A673 (cell line): ENCODE results near the gene BTRC.

ENCODE experiments used
- EZH2 ChIP-seq: fragments of 200-600 bp; sonication (generic); IDR thresholded peaks from 2 replicates; pipeline ENCODE4 v1.6.1; 2017; ENCODE audit warnings: borderline replicate concordance, low read depth, mild to moderate bottlenecking, mixed read lengths, antibody characterized with exemption, low read length; ENCODE audit not compliant: poor library complexity, severe bottlenecking
- TF ChIP-seq, protein P1 (sequence below): fragments of 300-800, 200-600 bp; sonication (generic); conservative IDR thresholded peaks from 2 replicates; pipeline ENCODE4 v1.5.1; 2017; ENCODE audit warnings: low read depth, mild to moderate bottlenecking, antibody characterized with exemption, low read length, moderate library complexity, mixed read lengths

DNA sequence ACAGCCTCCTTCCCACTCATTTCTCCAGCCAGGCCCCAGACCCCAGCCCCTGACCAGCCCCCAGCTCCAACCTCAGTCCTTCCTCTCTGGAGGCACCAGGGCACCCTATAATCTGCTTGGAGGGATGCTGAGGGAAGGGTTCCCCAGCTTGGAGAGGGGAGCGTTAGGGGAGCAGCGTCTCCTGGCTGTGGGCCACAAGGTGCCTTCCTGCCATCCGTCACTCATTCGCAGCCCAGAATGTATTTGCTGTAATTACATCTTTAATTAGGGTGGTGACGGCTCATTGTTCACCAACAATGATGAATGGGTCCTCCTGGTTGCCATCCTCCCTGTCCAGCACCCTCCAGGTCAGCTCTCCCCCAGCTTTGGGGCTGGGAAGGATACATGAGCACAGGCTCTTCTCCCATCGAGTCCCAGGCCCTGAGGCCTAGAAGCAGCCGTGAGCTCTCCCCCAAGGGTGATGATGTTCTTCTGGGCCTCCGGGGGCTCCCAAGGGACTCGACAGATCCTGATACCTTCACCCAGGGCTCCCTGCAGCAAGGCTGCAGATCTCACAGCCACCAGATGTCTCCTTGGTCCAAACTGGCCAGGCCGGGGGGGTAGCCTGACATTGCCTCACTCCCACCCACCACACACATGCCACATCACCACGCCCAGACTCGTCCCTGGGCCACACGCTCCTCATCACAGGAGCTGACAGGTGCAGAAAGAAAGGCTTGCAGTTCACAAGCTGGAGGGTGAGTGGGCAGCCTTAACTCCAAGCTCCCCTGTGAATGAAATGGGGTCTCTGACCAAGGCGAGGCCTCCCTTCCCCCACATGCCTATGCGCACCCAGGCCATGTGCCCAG is 207.3 kb downstream of the BTRC start:
- no peak for TF ChIP-seq EZH2
- TF ChIP-seq, protein P1, sequence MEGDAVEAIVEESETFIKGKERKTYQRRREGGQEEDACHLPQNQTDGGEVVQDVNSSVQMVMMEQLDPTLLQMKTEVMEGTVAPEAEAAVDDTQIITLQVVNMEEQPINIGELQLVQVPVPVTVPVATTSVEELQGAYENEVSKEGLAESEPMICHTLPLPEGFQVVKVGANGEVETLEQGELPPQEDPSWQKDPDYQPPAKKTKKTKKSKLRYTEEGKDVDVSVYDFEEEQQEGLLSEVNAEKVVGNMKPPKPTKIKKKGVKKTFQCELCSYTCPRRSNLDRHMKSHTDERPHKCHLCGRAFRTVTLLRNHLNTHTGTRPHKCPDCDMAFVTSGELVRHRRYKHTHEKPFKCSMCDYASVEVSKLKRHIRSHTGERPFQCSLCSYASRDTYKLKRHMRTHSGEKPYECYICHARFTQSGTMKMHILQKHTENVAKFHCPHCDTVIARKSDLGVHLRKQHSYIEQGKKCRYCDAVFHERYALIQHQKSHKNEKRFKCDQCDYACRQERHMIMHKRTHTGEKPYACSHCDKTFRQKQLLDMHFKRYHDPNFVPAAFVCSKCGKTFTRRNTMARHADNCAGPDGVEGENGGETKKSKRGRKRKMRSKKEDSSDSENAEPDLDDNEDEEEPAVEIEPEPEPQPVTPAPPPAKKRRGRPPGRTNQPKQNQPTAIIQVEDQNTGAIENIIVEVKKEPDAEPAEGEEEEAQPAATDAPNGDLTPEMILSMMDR, result no peak
